IPS-20b (cell line): Measurements from ENCODE around the gene SLFN5.
"Not testable (repeated sequence)": the region's sequence is repeated elsewhere in the genome, so short reads cannot be mapped to it uniquely, and the experiment has no call there.

ENCODE experiments used
- H3K27ac ChIP-seq: one replicate; pipeline ENCODE4 v1.5.1; 2013; ENCODE audit warnings: low read length
- H3K27me3 ChIP-seq: 2 replicates; pipeline ENCODE4 v1.6.1; 2013; ENCODE audit warnings: mild to moderate bottlenecking, low read length, inconsistent platforms; ENCODE audit not compliant: insufficient read depth
- H3K36me3 ChIP-seq: 2 replicates; pipeline ENCODE4 v1.6.1; 2013; ENCODE audit warnings: low read depth, mild to moderate bottlenecking, inconsistent platforms, low read length, moderate library complexity; ENCODE audit not compliant: insufficient read depth
- H3K4me1 ChIP-seq: 2 replicates; pipeline ENCODE4 v1.6.1; 2013; ENCODE audit warnings: mild to moderate bottlenecking, control low read depth, inconsistent platforms, low read length, moderate library complexity; ENCODE audit not compliant: insufficient read depth
- H3K4me3 ChIP-seq: 2 replicates; pipeline ENCODE4 v1.5.1; 2013; ENCODE audit warnings: mild to moderate bottlenecking, low read length, inconsistent platforms
- H3K9ac ChIP-seq: 2 replicates; pipeline ENCODE4 v1.6.1; 2013; ENCODE audit warnings: low read depth, mild to moderate bottlenecking, inconsistent platforms, low read length, moderate library complexity
- H3K9me3 ChIP-seq: 2 replicates; pipeline ENCODE4 v1.6.1; 2013; ENCODE audit warnings: mild to moderate bottlenecking, low read depth, low read length, inconsistent platforms; ENCODE audit not compliant: insufficient read depth

The SLFN5 gene

GRCh38 chr17:35224436-35224835 lies 18.4 kb upstream of the SLFN5 start:
- H3K36me3 ChIP-seq: no peaks in the 10 kb centered on the region
- H3K4me1 ChIP-seq: no peaks in the 10 kb centered on the region
- H3K27me3 ChIP-seq: no peaks in the 10 kb centered on the region
- no peak overlapping the region for H3K27ac ChIP-seq
- H3K4me3 ChIP-seq: no peak overlapping the region
- no peak overlapping the region for H3K9ac ChIP-seq
- no peaks in the 10 kb centered on the region for H3K9me3 ChIP-seq

DNA sequence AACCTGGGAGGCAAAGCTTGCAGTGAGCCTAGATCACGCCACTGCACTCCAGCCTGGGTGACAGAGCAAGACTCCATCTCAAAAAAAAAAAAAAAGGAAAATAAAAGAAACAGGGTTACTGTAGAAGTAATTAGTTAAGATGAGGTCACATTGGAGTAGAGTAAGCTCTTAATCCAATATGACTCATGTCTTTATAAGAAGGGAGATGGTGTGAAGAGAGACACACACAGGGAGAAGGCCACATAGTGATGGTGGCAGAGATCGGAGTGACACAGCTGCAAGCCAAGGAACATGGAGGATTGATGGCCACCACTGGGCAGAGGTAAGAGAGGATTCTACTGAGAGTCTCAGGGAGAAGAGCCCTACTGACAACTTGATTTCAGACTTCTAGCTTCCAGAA lies 15.3 kb upstream of the SLFN5 start:
- Histone ChIP-seq H3K9me3 (no peaks in the 10 kb centered on the region), H3K36me3 (no peaks in the 10 kb centered on the region), H3K27me3 (no peaks in the 10 kb centered on the region), H3K4me1 (no peaks in the 10 kb centered on the region), H3K4me3 (no peak overlapping the region), H3K9ac (no peak overlapping the region), H3K27ac (no peak overlapping the region)

- Histone ChIP-seq H3K9ac (no peak overlapping the region), H3K4me1 (no peaks in the 10 kb centered on the region), H3K36me3 (no peaks in the 10 kb centered on the region), H3K4me3 (no peak overlapping the region), H3K9me3 (no peaks in the 10 kb centered on the region), H3K27ac (no peak overlapping the region), H3K27me3 (no peaks in the 10 kb centered on the region)
Measured at GRCh38 chr17:35229638-35230037, 13.2 kb upstream of the SLFN5 start.

- not testable (repeated sequence) for H3K27me3 ChIP-seq, H3K4me3 ChIP-seq, H3K27ac ChIP-seq, H3K36me3 ChIP-seq, H3K9me3 ChIP-seq, H3K9ac ChIP-seq, H3K4me1 ChIP-seq
Measured at GRCh38 chr17:35234315-35234714, 8.6 kb upstream of the SLFN5 start.

DNA sequence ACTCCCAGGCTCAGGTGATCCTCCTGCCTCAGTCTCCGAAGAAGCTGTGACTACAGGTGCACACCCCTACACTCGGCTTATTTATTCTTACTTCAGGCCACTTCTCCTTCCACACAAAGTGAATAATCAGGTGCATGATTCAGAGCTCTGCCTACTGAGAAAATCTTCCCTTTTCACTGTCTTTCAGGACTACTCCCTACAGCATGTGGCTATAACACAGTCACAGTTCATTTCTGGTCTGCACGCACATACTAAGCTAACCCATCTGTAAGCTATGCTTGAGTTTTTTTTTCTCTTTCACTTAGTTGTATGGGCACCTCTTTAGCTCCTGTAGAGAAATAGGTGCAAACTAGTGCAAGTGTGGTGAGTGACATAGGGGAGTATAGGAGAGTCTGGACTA lies 7.6 kb upstream of the SLFN5 start:
- no peak overlapping the region for H3K9ac ChIP-seq

DNA sequence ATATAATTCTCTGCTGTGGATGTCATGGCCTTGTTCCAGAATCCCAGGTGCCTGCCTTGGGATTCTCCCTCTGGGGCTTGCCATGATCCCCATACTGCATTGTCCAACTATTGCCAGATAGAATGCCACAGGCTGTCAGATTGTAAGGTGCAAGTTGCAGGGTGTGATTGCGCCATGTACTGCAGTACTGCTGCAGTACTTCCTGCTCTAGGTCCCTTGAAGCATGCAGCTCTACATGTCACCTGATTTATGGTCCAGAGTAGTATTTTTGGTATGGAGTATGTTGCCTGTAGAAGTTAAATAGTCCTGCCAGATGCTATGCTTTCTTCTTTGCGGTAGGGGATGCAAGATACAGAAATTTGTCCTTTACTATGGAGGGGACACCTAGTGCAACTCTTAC lies 7.0 kb upstream of the SLFN5 start:
- Histone ChIP-seq H3K27me3 (peaks cover 7% of the 10 kb centered on the region), H3K9ac (no peak overlapping the region), H3K4me1 (no peaks in the 10 kb centered on the region), H3K36me3 (no peaks in the 10 kb centered on the region), H3K9me3 (no peaks in the 10 kb centered on the region), H3K4me3 (no peak overlapping the region), H3K27ac (no peak overlapping the region)

More for the DNA sequence above, 7.6 kb upstream of the SLFN5 start:
- no peaks in the 10 kb centered on the region for H3K36me3 ChIP-seq
- no peaks in the 10 kb centered on the region for H3K4me1 ChIP-seq
- H3K4me3 ChIP-seq: no peak overlapping the region
- no peaks in the 10 kb centered on the region for H3K9me3 ChIP-seq
- H3K27me3 ChIP-seq: peaks cover 6% of the 10 kb centered on the region; the same call in 1 of the 2 replicates
- H3K27ac ChIP-seq: no peak overlapping the region

GRCh38 chr17:35236821-35237220 lies 6.1 kb upstream of the SLFN5 start:
- Histone ChIP-seq H3K27ac (no peak overlapping the region), H3K4me1 (no peaks in the 10 kb centered on the region), H3K4me3 (no peak overlapping the region), H3K27me3 (peaks cover 12% of the 10 kb centered on the region), H3K9ac (no peak overlapping the region), H3K9me3 (no peaks in the 10 kb centered on the region), H3K36me3 (no peaks in the 10 kb centered on the region)

- Histone ChIP-seq H3K4me1 (peaks cover 4% of the 10 kb centered on the region; the same call in 1 of the 2 replicates), H3K27ac (no peak overlapping the region), H3K4me3 (no peak overlapping the region), H3K27me3 (peaks cover 19% of the 10 kb centered on the region), H3K36me3 (no peaks in the 10 kb centered on the region), H3K9ac (no peak overlapping the region), H3K9me3 (no peaks in the 10 kb centered on the region)
Measured at GRCh38 chr17:35238821-35239220, 4.1 kb upstream of the SLFN5 start.

GRCh38 chr17:35239823-35240222 lies 3.0 kb upstream of the SLFN5 start:
- H3K36me3 ChIP-seq: no peaks in the 10 kb centered on the region
- H3K27me3 ChIP-seq: peaks cover 26% of the 10 kb centered on the region

GRCh38 chr17:35240861-35241260 lies 2.0 kb upstream of the SLFN5 start:
- Histone ChIP-seq H3K4me1 (peaks cover 15% of the 10 kb centered on the region; the same call in 1 of the 2 replicates), H3K27ac (no peak overlapping the region), H3K9me3 (no peaks in the 10 kb centered on the region)

More at GRCh38 chr17:35239823-35240222, 3.0 kb upstream of the SLFN5 start:
- no peaks in the 10 kb centered on the region for H3K9me3 ChIP-seq
- H3K4me3 ChIP-seq: no peak overlapping the region
- no peak overlapping the region for H3K9ac ChIP-seq
- H3K4me1 ChIP-seq: peaks cover 13% of the 10 kb centered on the region; the same call in 1 of the 2 replicates
- H3K27ac ChIP-seq: no peak overlapping the region

GRCh38 chr17:35241520-35241919 lies 1.4 kb upstream of the SLFN5 start:
- no peak overlapping the region for H3K9ac ChIP-seq
- H3K4me3 ChIP-seq: peak overlapping the region; percentile 92; the same call in 1 of the 2 replicates
- H3K27ac ChIP-seq: no peak overlapping the region
- no peaks in the 10 kb centered on the region for H3K9me3 ChIP-seq
- peaks cover 20% of the 10 kb centered on the region for H3K27me3 ChIP-seq
- H3K4me1 ChIP-seq: peaks cover 15% of the 10 kb centered on the region; the same call in 1 of the 2 replicates
- H3K36me3 ChIP-seq: no peaks in the 10 kb centered on the region

More at GRCh38 chr17:35240861-35241260, 2.0 kb upstream of the SLFN5 start:
- H3K9ac ChIP-seq: no peak overlapping the region
- H3K27me3 ChIP-seq: peaks cover 22% of the 10 kb centered on the region
- H3K4me3 ChIP-seq: no peak overlapping the region
- no peaks in the 10 kb centered on the region for H3K36me3 ChIP-seq

- H3K4me1 ChIP-seq: peaks cover 15% of the 10 kb centered on the region; the same call in 1 of the 2 replicates
- H3K36me3 ChIP-seq: no peaks in the 10 kb centered on the region
- no peak overlapping the region for H3K27ac ChIP-seq
- H3K9ac ChIP-seq: peak overlapping the region; percentile 74; the same call in 1 of the 2 replicates
- H3K9me3 ChIP-seq: no peaks in the 10 kb centered on the region
- H3K27me3 ChIP-seq: peaks cover 20% of the 10 kb centered on the region
- H3K4me3 ChIP-seq: peak overlapping the region; percentile 92
Measured at GRCh38 chr17:35242158-35242804, 591 bp upstream of the SLFN5 start.
